Activated naive CD4-positive, alpha-beta T cell treated with anti-CD3 and anti-CD28 coated beads, Interleukin-2, amount 50 U/mL, for 24 hours (primary cell): Measurements from ENCODE around the gene LEKR1.

Experiments
- H3K27ac Mint-ChIP-seq: one replicate; pipeline ENCODE4 v1.8.0; 2021; ENCODE audit warnings: mild to moderate bottlenecking, mixed read lengths
- H3K27me3 Mint-ChIP-seq: one replicate; pipeline ENCODE4 v1.8.0; 2021; ENCODE audit warnings: mixed read lengths
- H3K36me3 Mint-ChIP-seq: one replicate; pipeline ENCODE4 v1.8.0; 2021; ENCODE audit warnings: mixed read lengths
- H3K4me1 Mint-ChIP-seq: one replicate; pipeline ENCODE4 v1.8.0; 2021; ENCODE audit warnings: mixed read lengths
- H3K4me3 Mint-ChIP-seq: one replicate; pipeline ENCODE4 v1.8.0; 2021; ENCODE audit warnings: mild to moderate bottlenecking, mixed read lengths
- H3K9me3 Mint-ChIP-seq: one replicate; pipeline ENCODE4 v1.8.0; 2021; ENCODE audit warnings: mixed read lengths

The LEKR1 gene

DNA sequence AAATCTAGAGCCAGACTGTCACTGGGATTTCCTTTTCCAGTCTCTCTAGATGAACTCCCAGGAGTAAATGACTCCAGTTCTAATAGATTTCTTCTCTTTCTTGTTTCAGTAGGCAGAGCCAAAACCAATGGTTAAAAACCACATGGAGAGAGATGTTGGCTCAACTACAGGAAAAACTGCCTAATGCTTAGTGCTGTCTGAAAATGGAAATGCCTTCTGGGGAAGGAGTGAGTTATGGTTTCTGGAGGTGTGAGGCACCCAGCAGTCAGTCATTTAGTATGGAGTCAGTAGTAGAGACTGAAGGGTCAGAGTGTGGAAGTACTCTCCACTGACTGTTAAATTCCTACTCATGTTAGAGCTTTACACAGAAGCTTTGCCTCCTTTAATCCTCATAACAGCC, 197.1 kb downstream of the LEKR1 start:
- H3K27ac Mint-ChIP-seq, result no peak overlapping the region
- H3K36me3 Mint-ChIP-seq, result no peaks in the 10 kb centered on the region
- no peaks in the 10 kb centered on the region for H3K9me3 Mint-ChIP-seq
- H3K4me1 Mint-ChIP-seq, result no peaks in the 10 kb centered on the region
- H3K4me3 Mint-ChIP-seq, result no peak overlapping the region
- no peaks in the 10 kb centered on the region for H3K27me3 Mint-ChIP-seq

DNA sequence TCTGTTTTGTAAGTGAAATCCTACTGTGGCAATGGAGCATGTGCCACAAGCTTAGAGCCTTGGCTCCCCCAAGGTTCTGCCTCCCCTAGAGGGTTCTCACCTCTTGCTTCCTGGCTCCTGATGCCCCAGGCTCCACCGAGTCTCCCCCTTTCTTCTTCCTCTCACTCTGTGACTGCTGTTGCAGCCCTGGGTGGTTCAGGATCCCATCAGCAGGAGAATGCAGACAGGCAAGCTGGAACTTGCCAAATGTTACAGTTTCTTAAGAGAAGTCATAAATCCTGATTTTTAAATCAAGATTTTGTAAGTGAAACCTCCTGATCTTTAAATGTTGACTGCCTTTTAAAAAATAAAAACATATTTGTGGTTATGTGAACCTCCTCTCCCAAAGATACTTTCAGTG, 199.9 kb downstream of the LEKR1 start:
- H3K27ac Mint-ChIP-seq, result no peak overlapping the region

DNA sequence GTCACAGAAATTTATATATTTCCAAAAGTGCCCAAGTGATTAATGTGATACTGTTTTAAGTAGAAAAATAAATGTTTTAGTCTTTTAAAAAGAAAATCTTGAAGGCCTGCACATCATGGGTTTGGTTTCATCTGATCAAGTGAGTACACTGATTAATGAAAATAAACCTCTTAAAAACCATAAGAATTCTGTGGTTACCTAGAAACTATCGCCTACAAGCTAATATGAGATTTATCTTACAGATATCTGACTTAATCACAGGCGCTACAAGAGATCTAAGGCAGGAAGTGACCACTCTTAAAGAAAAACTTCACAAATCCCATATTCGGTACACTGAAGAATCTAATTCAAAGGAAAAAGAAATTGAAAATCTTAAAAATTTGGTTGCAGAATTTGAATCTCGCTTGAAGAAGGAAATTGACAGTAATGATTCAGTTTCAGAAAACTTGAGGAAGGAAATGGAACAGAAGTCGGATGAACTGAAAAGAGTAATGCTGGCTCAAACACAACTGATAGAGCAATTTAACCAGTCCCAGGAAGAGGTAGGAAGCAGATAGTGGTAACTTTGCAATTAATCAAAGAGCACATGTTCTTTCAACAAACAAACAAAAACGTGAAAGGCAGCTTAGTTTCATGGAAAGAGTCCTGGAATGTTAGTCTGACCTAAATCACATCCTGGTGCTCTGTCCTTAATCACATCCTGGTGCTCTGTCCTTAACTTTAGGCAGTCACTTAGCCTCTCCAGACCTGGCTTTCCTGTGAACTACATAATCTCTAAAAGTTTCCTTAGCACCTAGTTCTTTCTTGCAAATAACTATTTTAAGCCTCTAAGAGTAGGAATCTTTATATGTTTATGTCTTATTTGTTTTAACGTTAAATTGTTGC, 201.9 kb downstream of the LEKR1 start:
- Mint-ChIP-seq H3K36me3 (no peaks in the 10 kb centered on the region), H3K4me1 (no peaks in the 10 kb centered on the region), H3K4me3 (no peak overlapping the region), H3K9me3 (no peaks in the 10 kb centered on the region), H3K27ac (no peak overlapping the region), H3K27me3 (peaks cover 11% of the 10 kb centered on the region)

More for the DNA sequence above, 199.9 kb downstream of the LEKR1 start:
- Mint-ChIP-seq H3K4me3 (no peak overlapping the region), H3K27me3 (peaks cover 4% of the 10 kb centered on the region), H3K9me3 (no peaks in the 10 kb centered on the region), H3K4me1 (no peaks in the 10 kb centered on the region), H3K36me3 (no peaks in the 10 kb centered on the region)

DNA sequence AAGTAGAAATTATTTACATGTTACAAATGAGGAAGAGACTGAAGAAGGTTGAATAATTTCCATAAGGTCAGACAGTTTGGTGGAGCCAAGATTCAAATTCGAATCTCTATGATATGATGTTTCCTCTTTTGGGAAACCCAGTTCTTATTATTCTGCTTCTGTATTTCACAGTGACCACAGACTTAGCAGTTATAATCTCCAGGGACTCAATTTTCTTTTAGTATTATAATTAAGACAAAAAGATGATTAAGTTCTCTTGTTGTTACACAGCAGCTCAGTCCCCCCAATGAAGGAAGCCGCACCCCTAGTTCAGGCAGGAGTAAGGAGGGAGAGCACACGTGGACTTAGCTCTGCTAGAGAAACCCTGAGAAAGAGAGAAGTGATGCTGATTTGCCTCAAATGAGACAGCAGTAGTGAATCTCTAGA, 203.2 kb downstream of the LEKR1 start:
- H3K27ac Mint-ChIP-seq, result no peak overlapping the region
- no peaks in the 10 kb centered on the region for H3K9me3 Mint-ChIP-seq
- H3K4me1 Mint-ChIP-seq, result no peaks in the 10 kb centered on the region
- no peaks in the 10 kb centered on the region for H3K36me3 Mint-ChIP-seq
- no peak overlapping the region for H3K4me3 Mint-ChIP-seq
- peaks cover 11% of the 10 kb centered on the region for H3K27me3 Mint-ChIP-seq

DNA sequence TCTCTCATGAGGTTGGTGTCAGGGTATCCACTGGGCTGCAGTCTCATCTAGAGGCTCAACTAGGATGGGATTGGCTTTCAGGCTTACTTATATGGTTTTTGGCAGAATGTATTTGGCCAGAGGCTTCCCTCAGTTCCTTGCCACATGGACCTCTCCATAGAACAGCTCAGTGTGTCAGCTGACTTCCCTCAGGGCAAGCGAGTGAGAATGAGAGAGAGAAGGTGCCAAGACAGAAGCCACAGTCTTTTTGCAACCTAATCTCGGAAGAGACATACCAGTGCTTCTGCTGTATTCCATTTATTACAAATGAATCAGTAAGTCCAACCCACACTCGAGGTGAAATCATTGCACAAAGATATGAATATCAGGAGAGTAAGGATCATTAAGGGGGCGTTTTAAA, 204.6 kb downstream of the LEKR1 start:
- H3K27me3 Mint-ChIP-seq, result peaks cover 13% of the 10 kb centered on the region
- no peaks in the 10 kb centered on the region for H3K9me3 Mint-ChIP-seq
- H3K27ac Mint-ChIP-seq, result no peak overlapping the region
- H3K4me1 Mint-ChIP-seq, result no peaks in the 10 kb centered on the region
- H3K36me3 Mint-ChIP-seq, result no peaks in the 10 kb centered on the region
- no peak overlapping the region for H3K4me3 Mint-ChIP-seq

DNA sequence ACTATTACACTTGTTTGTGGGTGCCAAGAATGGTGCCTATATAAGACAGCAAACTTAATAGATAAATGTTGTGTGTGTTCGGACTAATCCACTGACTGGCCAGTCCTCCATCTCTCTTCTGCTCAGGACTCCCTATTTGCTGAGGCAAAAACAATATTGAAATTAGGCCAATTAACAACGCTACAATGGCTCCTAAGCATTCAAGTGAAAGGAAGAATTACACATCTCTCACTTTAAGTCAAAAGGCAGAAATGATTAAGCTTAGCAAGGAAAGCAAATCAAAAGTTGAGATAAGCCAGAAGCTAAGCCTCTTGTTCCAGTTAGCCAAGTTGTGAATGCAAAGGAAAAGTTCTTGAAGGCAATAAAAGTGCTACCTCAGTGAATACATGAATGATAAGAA, 206.8 kb downstream of the LEKR1 start:
- Mint-ChIP-seq H3K4me3 (no peak overlapping the region), H3K27me3 (peaks cover 21% of the 10 kb centered on the region), H3K36me3 (peaks cover 2% of the 10 kb centered on the region), H3K27ac (no peak overlapping the region), H3K4me1 (no peaks in the 10 kb centered on the region), H3K9me3 (no peaks in the 10 kb centered on the region)

DNA sequence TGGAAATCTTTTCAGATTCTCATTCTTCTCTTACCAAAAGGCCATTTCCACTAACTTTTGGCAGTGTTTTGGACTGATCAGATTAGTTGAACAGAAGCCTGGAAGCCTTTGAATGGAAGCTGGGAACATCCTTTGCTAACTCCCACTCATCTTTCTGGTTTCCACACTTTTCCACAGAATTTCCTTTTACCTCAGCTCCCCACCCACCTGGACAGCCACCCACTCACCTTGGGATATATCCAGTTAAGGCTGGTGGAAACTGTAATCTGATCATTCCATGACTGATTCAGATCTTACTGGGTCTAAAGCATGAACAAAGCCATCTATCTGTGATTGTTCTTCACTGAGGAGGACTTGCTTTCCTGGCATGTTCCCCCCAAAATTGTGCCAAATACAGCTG, 214.3 kb downstream of the LEKR1 start:
- Mint-ChIP-seq H3K4me3 (no peak overlapping the region), H3K27me3 (peaks cover 9% of the 10 kb centered on the region)

DNA sequence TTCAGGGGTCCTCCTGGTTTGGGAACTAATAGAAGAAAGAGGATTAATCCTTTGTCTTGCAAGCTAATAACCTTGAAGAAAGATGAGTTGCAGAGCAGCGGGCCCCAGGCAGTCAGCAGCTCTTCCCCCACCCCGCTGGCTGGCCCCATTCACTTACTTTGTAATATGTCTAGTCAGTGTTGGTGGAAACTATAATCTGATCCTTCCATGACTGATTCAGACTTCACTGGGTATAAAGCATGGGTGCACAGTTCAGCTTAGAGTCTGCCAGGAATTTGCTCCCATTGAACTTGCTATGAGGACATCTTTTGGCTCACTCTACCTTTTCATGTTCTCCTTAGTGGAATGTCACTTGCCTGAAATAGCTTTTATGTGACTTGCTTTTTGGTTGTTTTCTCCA, 216.1 kb downstream of the LEKR1 start:
- Mint-ChIP-seq H3K27me3 (peaks cover 7% of the 10 kb centered on the region), H3K4me1 (no peaks in the 10 kb centered on the region), H3K4me3 (no peak overlapping the region), H3K36me3 (no peaks in the 10 kb centered on the region), H3K9me3 (no peaks in the 10 kb centered on the region), H3K27ac (no peak overlapping the region)

More for the DNA sequence above, 214.3 kb downstream of the LEKR1 start:
- Mint-ChIP-seq H3K36me3 (peaks cover 2% of the 10 kb centered on the region), H3K9me3 (no peaks in the 10 kb centered on the region), H3K27ac (no peak overlapping the region), H3K4me1 (no peaks in the 10 kb centered on the region)

DNA sequence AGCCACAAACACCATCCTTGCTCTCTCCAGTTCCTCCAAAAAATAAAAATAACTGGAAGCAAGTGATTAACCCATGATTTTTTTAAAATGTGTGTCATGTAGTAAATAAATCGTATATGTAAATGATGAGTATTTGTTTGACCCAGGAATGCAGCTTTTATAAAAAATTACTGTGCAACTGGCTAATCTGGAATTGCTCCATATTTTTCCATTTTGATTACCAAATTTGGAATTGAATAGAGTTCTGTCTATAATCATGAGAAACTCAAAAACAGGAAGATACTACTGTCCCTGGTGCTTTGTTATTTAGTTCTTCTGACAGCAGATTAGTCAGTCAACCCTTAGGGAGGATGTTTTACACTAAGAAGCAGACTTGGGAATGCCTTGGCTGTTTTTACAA, 217.6 kb downstream of the LEKR1 start:
- H3K9me3 Mint-ChIP-seq, result no peaks in the 10 kb centered on the region

DNA sequence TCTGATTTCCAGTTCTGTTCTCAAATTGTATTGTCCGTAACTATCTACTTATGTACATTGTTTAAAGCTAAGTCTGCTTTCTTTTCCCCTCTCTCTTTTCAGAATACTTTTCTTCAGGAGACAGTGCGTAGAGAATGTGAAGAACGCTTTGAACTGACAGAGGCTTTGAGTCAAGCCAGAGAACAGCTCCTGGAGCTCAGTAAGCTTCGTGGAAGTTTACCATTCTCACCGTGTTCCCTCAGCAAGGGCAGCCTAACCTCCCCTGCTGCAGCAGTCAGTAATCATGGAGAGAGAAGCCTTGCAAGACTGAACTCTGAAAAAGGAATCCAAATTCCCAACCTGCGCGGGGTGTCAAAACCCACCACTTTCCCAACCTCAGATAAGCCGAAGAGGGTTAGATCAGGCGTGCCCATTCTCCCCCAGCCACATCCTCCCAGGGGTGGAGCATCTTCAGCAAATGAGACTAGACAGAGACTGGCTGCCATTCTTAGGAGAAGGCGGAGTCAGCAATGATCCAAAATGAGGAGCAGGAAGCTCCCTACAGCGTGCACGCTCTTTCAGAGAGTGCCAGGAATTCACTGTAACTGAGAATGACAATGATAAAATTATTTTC, 219.2 kb downstream of the LEKR1 start:
- Mint-ChIP-seq H3K27ac (no peak overlapping the region), H3K4me1 (no peaks in the 10 kb centered on the region), H3K36me3 (no peaks in the 10 kb centered on the region), H3K4me3 (no peak overlapping the region), H3K9me3 (no peaks in the 10 kb centered on the region), H3K27me3 (peaks cover 1% of the 10 kb centered on the region)

More for the DNA sequence above, 217.6 kb downstream of the LEKR1 start:
- H3K27me3 Mint-ChIP-seq, result peaks cover 1% of the 10 kb centered on the region
- no peak overlapping the region for H3K4me3 Mint-ChIP-seq
- no peak overlapping the region for H3K27ac Mint-ChIP-seq
- no peaks in the 10 kb centered on the region for H3K4me1 Mint-ChIP-seq
- no peaks in the 10 kb centered on the region for H3K36me3 Mint-ChIP-seq

DNA sequence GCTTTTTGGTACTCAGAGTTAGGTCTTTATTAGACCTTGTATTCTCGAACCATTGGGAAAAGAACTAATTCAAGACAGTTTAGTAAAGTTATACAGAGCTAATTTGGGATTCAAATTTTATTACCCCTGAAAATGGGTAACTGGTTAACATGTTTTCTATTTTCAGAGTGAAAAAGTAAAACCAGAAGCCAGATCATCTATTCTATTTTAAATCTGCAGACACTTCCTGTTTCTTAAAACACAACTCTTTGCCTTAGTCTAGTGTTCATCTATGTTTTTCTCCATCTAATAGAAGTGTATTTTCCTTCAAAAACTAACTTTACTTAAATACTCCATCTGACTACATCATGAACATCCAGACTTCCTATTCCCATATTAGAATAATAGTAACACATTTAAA, 220.4 kb downstream of the LEKR1 start:
- Mint-ChIP-seq H3K27me3 (peaks cover 1% of the 10 kb centered on the region), H3K9me3 (no peaks in the 10 kb centered on the region)

DNA sequence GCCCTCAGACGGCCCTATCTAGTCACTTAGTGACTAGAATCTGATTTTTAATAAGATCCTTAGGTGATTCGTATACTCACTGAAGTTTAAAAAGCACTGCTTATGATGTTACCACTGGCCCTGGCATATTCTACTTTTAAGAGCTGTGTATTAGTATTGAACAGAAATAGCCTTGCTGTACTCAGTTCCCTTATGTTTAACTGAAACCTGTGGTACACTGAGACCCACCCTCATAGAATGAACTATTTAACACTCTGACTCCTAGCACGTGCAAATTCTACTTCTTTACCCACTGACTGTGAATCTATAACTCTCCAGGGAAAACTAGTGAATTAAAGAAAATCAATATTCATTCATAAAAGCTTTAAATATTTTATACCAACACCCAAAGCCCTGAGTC, 224.9 kb downstream of the LEKR1 start:
- H3K9me3 Mint-ChIP-seq, result no peaks in the 10 kb centered on the region

More for the DNA sequence above, 220.4 kb downstream of the LEKR1 start:
- Mint-ChIP-seq H3K4me3 (no peak overlapping the region), H3K4me1 (no peaks in the 10 kb centered on the region), H3K36me3 (no peaks in the 10 kb centered on the region), H3K27ac (no peak overlapping the region)

DNA sequence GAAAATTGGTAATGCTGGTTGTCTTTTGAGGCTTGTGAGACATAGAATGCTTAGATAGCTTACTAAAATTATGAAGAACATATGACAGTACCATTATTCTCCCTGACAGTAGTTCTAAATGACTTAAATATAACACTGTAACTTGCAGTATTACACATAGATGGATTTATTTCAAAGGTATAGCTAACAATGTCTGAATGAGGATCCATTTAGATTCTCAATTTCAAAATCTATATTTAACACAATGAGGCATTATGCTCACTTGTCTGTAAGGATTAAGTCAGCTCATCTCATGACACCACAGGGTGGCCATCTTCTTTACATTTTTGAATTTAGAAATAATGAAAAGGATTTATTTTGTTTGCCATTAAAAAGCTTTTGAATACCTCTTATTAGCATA, 225.4 kb downstream of the LEKR1 start:
- H3K36me3 Mint-ChIP-seq, result no peaks in the 10 kb centered on the region
- H3K4me1 Mint-ChIP-seq, result no peaks in the 10 kb centered on the region
- no peak overlapping the region for H3K27ac Mint-ChIP-seq
- H3K27me3 Mint-ChIP-seq, result peaks cover 1% of the 10 kb centered on the region
- H3K4me3 Mint-ChIP-seq, result no peak overlapping the region
- no peaks in the 10 kb centered on the region for H3K9me3 Mint-ChIP-seq

More for the DNA sequence above, 224.9 kb downstream of the LEKR1 start:
- no peaks in the 10 kb centered on the region for H3K4me1 Mint-ChIP-seq
- no peaks in the 10 kb centered on the region for H3K36me3 Mint-ChIP-seq
- peaks cover 1% of the 10 kb centered on the region for H3K27me3 Mint-ChIP-seq
- H3K4me3 Mint-ChIP-seq, result no peak overlapping the region
- no peak overlapping the region for H3K27ac Mint-ChIP-seq

DNA sequence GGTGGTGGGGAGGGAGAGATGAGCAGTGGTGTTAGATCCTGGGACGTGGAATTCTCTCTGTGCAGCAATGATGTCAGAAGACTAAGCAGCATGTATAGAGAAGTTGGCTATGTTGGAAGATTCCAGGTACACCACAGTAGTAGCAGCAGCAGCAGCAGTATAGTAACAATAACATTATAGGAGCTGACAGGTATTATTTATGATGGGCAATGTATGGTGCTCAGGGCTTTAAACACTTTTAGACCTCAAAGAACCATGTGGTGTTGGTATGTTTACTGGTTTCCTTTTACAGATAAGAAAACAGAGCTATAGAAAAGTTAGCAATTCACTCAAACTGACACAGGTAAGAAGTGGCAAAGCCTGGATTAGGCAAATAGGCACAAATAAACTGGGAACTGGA, 229.9 kb downstream of the LEKR1 start:
- no peak overlapping the region for H3K4me3 Mint-ChIP-seq
- peaks cover 3% of the 10 kb centered on the region for H3K27me3 Mint-ChIP-seq
- no peaks in the 10 kb centered on the region for H3K4me1 Mint-ChIP-seq
- no peaks in the 10 kb centered on the region for H3K9me3 Mint-ChIP-seq
- no peaks in the 10 kb centered on the region for H3K36me3 Mint-ChIP-seq
- no peak overlapping the region for H3K27ac Mint-ChIP-seq

DNA sequence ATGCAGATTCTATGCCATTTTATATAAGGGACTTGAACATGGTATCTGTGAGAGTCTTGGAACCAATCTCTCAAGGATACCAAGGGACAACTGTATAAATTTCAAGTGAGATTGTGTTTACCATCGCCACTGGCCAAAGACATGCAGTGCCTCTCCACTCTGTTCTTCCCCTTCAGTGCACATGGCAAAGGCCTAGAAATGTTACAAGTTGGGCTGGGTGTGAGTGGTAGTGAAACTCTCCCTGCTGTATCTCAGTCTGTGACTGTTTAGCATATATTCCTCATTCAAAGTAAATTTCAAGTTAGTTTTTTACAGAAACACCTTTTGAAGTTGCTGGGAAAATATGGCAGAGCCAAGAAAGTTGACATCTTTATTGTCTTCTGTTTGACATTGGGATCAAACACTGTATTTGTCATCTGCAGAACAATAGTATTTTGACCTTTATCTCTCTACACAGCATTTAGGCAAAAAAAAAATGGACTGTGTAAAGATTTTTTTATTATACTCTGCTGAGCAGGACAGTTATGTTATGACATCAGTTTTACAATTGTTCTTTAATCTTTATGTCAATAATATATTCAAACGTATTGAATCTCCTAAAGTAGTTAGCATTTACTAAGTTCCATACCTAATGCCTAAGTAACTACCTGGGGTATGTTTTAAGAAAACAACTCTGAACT, 232.4 kb downstream of the LEKR1 start:
- no peak overlapping the region for H3K27ac Mint-ChIP-seq
- H3K4me1 Mint-ChIP-seq, result no peaks in the 10 kb centered on the region
- no peaks in the 10 kb centered on the region for H3K36me3 Mint-ChIP-seq
- peaks cover 4% of the 10 kb centered on the region for H3K27me3 Mint-ChIP-seq
- no peaks in the 10 kb centered on the region for H3K9me3 Mint-ChIP-seq
- H3K4me3 Mint-ChIP-seq, result no peak overlapping the region

DNA sequence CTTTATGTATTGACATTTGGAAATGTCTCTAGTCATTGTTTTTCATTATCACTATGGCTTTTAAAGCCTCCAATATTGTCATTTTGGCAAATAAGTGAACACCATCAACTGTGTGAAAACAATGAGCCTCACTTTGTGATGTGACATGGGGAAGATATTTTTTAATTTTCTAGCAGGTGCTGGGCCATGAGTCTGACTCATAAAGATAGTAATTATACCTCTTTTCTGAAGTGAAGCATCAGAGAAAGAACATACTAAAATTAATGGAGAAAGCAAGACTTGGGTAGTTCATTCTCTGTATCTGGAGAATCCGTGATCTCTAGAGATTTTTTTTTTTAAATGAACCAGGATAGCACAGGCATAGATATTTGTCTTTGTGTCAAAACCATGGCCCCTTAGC, 233.0 kb downstream of the LEKR1 start:
- H3K27ac Mint-ChIP-seq, result no peak overlapping the region
- H3K4me1 Mint-ChIP-seq, result no peaks in the 10 kb centered on the region
- no peaks in the 10 kb centered on the region for H3K9me3 Mint-ChIP-seq
- H3K27me3 Mint-ChIP-seq, result peaks cover 4% of the 10 kb centered on the region
- no peak overlapping the region for H3K4me3 Mint-ChIP-seq
- H3K36me3 Mint-ChIP-seq, result no peaks in the 10 kb centered on the region
